Natural killer cell (primary cell): ENCODE results near the gene FMNL3. TPM values are rescaled to one million over a fixed set of nuclear protein-coding genes. Genes with fewer than 3 reads are reported as not detected.

Experiments used
- ATAC-seq, 3 donors: fragments of 150-1000 bp in 2 of 3; fragments of 200-7000 bp in 1 of 3; cut with Tn5 transposase; 1 replicate in 1 of 3; 2 replicates in 2 of 3; pipeline ENCODE4 v1.10.0; 2021; ENCODE audit warnings: mild to moderate bottlenecking in 2 of 3, moderate library complexity in 2 of 3
- DNase-seq, 2 donors: peaks; one replicate each; pipeline versions ENCODE4 v3.0.0 to v3.0.0-alpha.2; 2013 to 2021; ENCODE audit warnings: mixed read lengths in 1 of 2
- H3K27ac ChIP-seq: one replicate; pipeline ENCODE4 v1.5.1; 2013; ENCODE audit warnings: mild to moderate bottlenecking, low read length
- H3K27me3 ChIP-seq: one replicate; pipeline ENCODE4 v1.6.1; 2013; ENCODE audit warnings: low read length; ENCODE audit not compliant: control insufficient read depth, insufficient read depth
- H3K36me3 ChIP-seq: one replicate; pipeline ENCODE4 v1.6.1; 2013; ENCODE audit warnings: low read length; ENCODE audit not compliant: control insufficient read depth, insufficient read depth
- H3K4me1 ChIP-seq: one replicate; pipeline ENCODE4 v1.6.1; 2013; ENCODE audit warnings: low read length; ENCODE audit not compliant: control insufficient read depth, insufficient read depth
- H3K4me3 ChIP-seq: one replicate; pipeline ENCODE4 v1.5.1; 2013; ENCODE audit warnings: low read length
- H3K9me3 ChIP-seq: one replicate; pipeline ENCODE4 v1.6.1; 2013; ENCODE audit warnings: low read length; ENCODE audit not compliant: control insufficient read depth, insufficient read depth
- H3K27ac Mint-ChIP-seq, 2 donors: one replicate each; pipeline ENCODE4 v1.8.0; 2022; ENCODE audit warnings: mild to moderate bottlenecking in 2 of 2, mixed read lengths in 2 of 2, moderate library complexity in 1 of 2
- H3K27me3 Mint-ChIP-seq, 2 donors: one replicate each; pipeline ENCODE4 v1.8.0; 2022; ENCODE audit warnings: low read depth in 2 of 2, mixed read lengths in 2 of 2
- H3K36me3 Mint-ChIP-seq: one replicate; pipeline ENCODE4 v1.8.0; 2022; ENCODE audit warnings: mixed read lengths
- H3K4me1 Mint-ChIP-seq, 2 donors: one replicate each; pipeline ENCODE4 v1.8.0; 2022; ENCODE audit warnings: mixed read lengths in 2 of 2
- H3K4me3 Mint-ChIP-seq: one replicate; pipeline ENCODE4 v1.8.0; 2022; ENCODE audit warnings: mild to moderate bottlenecking, moderate library complexity, mixed read lengths
- H3K9me3 Mint-ChIP-seq, 2 donors: one replicate each; pipeline ENCODE4 v1.8.0; 2022; ENCODE audit warnings: mixed read lengths in 2 of 2
- WGBS: methylation state at CpG from one replicate; pipeline ENCODE4 v1.1.7; 2013; ENCODE audit warnings: missing lambda C conversion rate; ENCODE audit not compliant: insufficient coverage; 5-methylcytosine and 5-hydroxymethylcytosine counted together
- intact Hi-C: fragments of 100-400 bp; cut with micrococcal nuclease; formaldehyde crosslinking; loops from one replicate; pipeline ENCODE4 v1.14.2; 2022
- total RNA-seq, 4 donors: library from RNA; stranded (reverse); fragments of 120-200 nt in 1 of 4; gene quantifications; one replicate each; pipeline versions ENCODE4 v1.2.3 to v1.2.4, GENCODE V29; 2013 to 2022
- TF ChIP-seq, protein P1 (sequence below): fragments of 200-600 bp; IDR thresholded peaks from one replicate; pipeline ENCODE4 v1.8.0; 2022; ENCODE audit warnings: antibody characterized with exemption

Gene FMNL3
- total RNA-seq, 3 donors from 2014 or later (not counting 1 experiment from before 2014, with no cell fraction given) = 54.2 to 82.6 (median 58.7) TPM

DNA sequence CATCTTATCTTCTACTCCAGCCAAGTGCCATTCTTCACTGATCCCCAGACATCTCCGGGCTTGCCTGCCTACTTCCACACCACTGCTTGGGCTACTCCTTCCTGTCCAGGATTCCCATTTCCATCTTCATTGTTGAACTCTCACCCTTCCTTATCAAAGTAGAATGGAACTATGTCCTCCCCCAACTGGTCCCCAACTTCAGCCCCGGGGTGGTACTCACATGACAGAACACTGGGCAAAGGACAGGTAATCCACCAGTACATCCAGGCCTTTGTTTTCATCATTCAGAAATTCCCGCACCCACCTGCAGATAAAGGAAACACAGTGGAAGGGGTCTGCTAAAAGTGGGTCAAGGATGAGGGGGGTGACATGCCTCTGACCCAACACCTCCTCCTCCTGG lies 45.5 kb downstream of the FMNL3 start:
- Mint-ChIP-seq H3K27me3 (no peaks in the 10 kb centered on the region), H3K9me3 (no peaks in the 10 kb centered on the region), H3K4me3 (no peak overlapping the region), H3K27ac (peak overlapping the region; percentile 93 to 95), H3K36me3 (peaks cover 8% of the 10 kb centered on the region), H3K4me1 (peaks cover 59 to 62% of the 10 kb centered on the region in 2 donors)
- ATAC-seq (no peak), DNase-seq (no peak)
- TF ChIP-seq, protein P1, sequence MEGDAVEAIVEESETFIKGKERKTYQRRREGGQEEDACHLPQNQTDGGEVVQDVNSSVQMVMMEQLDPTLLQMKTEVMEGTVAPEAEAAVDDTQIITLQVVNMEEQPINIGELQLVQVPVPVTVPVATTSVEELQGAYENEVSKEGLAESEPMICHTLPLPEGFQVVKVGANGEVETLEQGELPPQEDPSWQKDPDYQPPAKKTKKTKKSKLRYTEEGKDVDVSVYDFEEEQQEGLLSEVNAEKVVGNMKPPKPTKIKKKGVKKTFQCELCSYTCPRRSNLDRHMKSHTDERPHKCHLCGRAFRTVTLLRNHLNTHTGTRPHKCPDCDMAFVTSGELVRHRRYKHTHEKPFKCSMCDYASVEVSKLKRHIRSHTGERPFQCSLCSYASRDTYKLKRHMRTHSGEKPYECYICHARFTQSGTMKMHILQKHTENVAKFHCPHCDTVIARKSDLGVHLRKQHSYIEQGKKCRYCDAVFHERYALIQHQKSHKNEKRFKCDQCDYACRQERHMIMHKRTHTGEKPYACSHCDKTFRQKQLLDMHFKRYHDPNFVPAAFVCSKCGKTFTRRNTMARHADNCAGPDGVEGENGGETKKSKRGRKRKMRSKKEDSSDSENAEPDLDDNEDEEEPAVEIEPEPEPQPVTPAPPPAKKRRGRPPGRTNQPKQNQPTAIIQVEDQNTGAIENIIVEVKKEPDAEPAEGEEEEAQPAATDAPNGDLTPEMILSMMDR = no peak
- Histone ChIP-seq H3K36me3 (peaks cover 22% of the 10 kb centered on the region), H3K27ac (peak overlapping the region; percentile 86), H3K27me3 (no peaks in the 10 kb centered on the region), H3K4me3 (no peak overlapping the region), H3K9me3 (no peaks in the 10 kb centered on the region), H3K4me1 (peaks cover 42% of the 10 kb centered on the region)
- 96% methylated on average over 2 of the region's 3 CpGs for WGBS
- intact Hi-C loops = loop anchor here (2.0 kb wide), 1 partner anchor 23 kb away; no protein-coding TSS in a partner anchor

DNA sequence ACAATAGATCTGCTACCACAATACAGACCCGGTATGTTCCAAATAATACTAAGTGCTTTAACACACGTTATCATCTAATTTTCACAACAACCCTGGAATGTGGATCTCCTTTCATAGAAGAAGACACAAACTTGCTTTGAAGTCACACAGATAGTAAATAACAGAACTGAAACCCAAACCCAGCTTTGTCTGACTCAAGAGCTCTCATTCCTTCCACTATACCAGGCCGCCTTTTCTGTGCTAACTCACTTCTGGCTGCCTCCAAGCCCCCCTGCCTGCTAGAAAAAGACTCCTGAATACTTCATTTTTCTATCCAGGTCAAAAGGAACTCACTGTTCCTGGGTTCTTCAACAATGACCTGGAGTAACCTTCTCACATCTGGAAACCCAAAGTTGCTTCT lies 46.0 kb downstream of the FMNL3 start:
- intact Hi-C loops = no loop called here
- H3K27me3 Mint-ChIP-seq = no peaks in the 10 kb centered on the region
- H3K36me3 ChIP-seq = peaks cover 28% of the 10 kb centered on the region
- no peaks in the 10 kb centered on the region for H3K9me3 ChIP-seq
- H3K4me1 ChIP-seq = peaks cover 42% of the 10 kb centered on the region
- ATAC-seq = no peak
- peaks cover 8% of the 10 kb centered on the region for H3K36me3 Mint-ChIP-seq
- no peak for DNase-seq
- H3K9me3 Mint-ChIP-seq = no peaks in the 10 kb centered on the region
- H3K4me3 ChIP-seq = no peak overlapping the region
- H3K27ac ChIP-seq = no peak overlapping the region
- H3K4me3 Mint-ChIP-seq = no peak overlapping the region
- WGBS = 78% methylated on average over 3 of the region's 3 CpGs
- TF ChIP-seq, protein P1 = no peak
- H3K27ac Mint-ChIP-seq = peak overlapping the region; percentile 93 to 95
- H3K4me1 Mint-ChIP-seq = peaks cover 57% of the 10 kb centered on the region in 2 donors
- no peaks in the 10 kb centered on the region for H3K27me3 ChIP-seq

DNA sequence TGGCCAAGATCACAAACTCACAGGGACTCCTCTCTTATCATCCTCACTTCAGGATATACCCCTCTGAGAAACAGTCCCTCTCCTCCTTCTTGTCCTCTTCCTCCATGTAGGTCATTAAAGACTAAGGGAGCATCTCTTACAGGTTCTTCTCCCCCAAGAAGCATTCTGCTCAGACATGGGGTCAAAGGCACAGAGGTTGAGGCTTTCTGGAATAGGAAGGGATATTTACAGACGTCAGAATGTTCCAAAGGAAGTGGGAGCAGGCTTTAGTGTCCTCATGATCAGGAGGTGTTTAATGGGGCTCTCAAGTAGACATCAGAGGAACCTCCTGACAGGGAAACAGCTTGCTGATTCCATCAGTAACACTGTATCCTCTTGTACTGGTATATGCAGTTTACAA lies 47.5 kb downstream of the FMNL3 start:
- no peaks in the 10 kb centered on the region for H3K27me3 ChIP-seq
- WGBS = 81% methylated on average over 1 of the region's 1 CpG
- no peak overlapping the region for H3K4me3 ChIP-seq
- no peaks in the 10 kb centered on the region for H3K9me3 ChIP-seq
- Mint-ChIP-seq H3K36me3 (peaks cover 8% of the 10 kb centered on the region), H3K27me3 (no peaks in the 10 kb centered on the region), H3K9me3 (no peaks in the 10 kb centered on the region), H3K4me3 (no peak overlapping the region), H3K4me1 (peaks cover 44 to 48% of the 10 kb centered on the region in 2 donors), H3K27ac (no peak overlapping the region)
- ATAC-seq (no peak), DNase-seq (no peak)
- TF ChIP-seq, protein P1 = no peak
- H3K4me1 ChIP-seq = peaks cover 40% of the 10 kb centered on the region
- peaks cover 32% of the 10 kb centered on the region for H3K36me3 ChIP-seq
- H3K27ac ChIP-seq = no peak overlapping the region
- intact Hi-C loops = no loop called here

GRCh38 chr12:49658276-49658675 lies 48.9 kb downstream of the FMNL3 start:
- WGBS = over 99% methylated on average over 12 of the region's 13 CpGs
- H3K4me1 Mint-ChIP-seq = peaks cover 29 to 33% of the 10 kb centered on the region in 2 donors
- TF ChIP-seq, protein P1 = no peak
- no peaks in the 10 kb centered on the region for H3K9me3 ChIP-seq
- no peaks in the 10 kb centered on the region for H3K27me3 Mint-ChIP-seq
- ATAC-seq = no peak
- peaks cover 25% of the 10 kb centered on the region for H3K4me1 ChIP-seq
- DNase-seq = no peak
- no peaks in the 10 kb centered on the region for H3K27me3 ChIP-seq
- no peak overlapping the region for H3K4me3 Mint-ChIP-seq
- no peak overlapping the region for H3K4me3 ChIP-seq
- intact Hi-C loops = no loop called here
- no peak overlapping the region for H3K27ac ChIP-seq
- H3K36me3 Mint-ChIP-seq = peaks cover 8% of the 10 kb centered on the region
- H3K36me3 ChIP-seq = peaks cover 46% of the 10 kb centered on the region
- peak overlapping the region; percentile 17 to 41 for H3K27ac Mint-ChIP-seq
- H3K9me3 Mint-ChIP-seq = no peaks in the 10 kb centered on the region
